Retinal pigment epithelial cell (primary cell): ENCODE data around the gene C1QTNF7.

Experiments
- DNase-seq: peaks from one replicate; pipeline ENCODE4 v3.0.0-alpha.2; 2010; ENCODE audit warnings: low read depth
- H3K4me3 ChIP-seq: 2 replicates; pipeline ENCODE4 v1.5.1; 2011; ENCODE audit warnings: mild to moderate bottlenecking, low read length, control low read depth, moderate library complexity
- CTCF ChIP-seq: conservative IDR thresholded peaks from 2 replicates; pipeline ENCODE4 v1.5.1; 2011; ENCODE audit warnings: low read depth, low read length, control low read depth, inconsistent platforms

The C1QTNF7 gene

GRCh38 chr4:15443371-15444160, 15.7 kb downstream of the C1QTNF7 start:
- no peak overlapping the region for H3K4me3 ChIP-seq
- TF ChIP-seq CTCF = no peak
- DNase-seq = no peak

GRCh38 chr4:15444276-15444675, 16.4 kb downstream of the C1QTNF7 start:
- no peak for TF ChIP-seq CTCF
- H3K4me3 ChIP-seq = no peak overlapping the region
- DNase-seq = no peak

- no peak for TF ChIP-seq CTCF
- no peak for DNase-seq
- H3K4me3 ChIP-seq = no peak overlapping the region
Measured at GRCh38 chr4:15444879-15445547, 17.2 kb downstream of the C1QTNF7 start.

GRCh38 chr4:15451181-15451865, 23.5 kb downstream of the C1QTNF7 start:
- H3K4me3 ChIP-seq = no peak overlapping the region
- DNase-seq = no peak
- no peak for TF ChIP-seq CTCF

GRCh38 chr4:15451866-15452765, 24.3 kb downstream of the C1QTNF7 start:
- no peak for TF ChIP-seq CTCF
- DNase-seq = peak; percentile 94
- H3K4me3 ChIP-seq = no peak overlapping the region

- H3K4me3 ChIP-seq = no peak overlapping the region
- TF ChIP-seq CTCF = no peak
- no peak for DNase-seq
Measured at GRCh38 chr4:15455290-15455689, 27.5 kb downstream of the C1QTNF7 start.
